SK-N-SH treated with all-trans-retinoic acid at 6 μM for 48 hours (cell line): ENCODE results near the gene ABCC6.

Experiments used
- ISL1 ChIP-seq: fragments of 250-450 bp; sonication (Bioruptor Pico); IDR thresholded peaks from 2 replicates; pipeline ENCODE4 v2.1.2; 2022; ENCODE audit warnings: mild to moderate bottlenecking, moderate library complexity
- OSR1 ChIP-seq: fragments of 250-450 bp; sonication (Bioruptor Pico); IDR thresholded peaks from 2 replicates; pipeline ENCODE4 v1.8.0; 2022; ENCODE audit warnings: moderate library complexity, mild to moderate bottlenecking, inconsistent platforms
- PATZ1 ChIP-seq: fragments of 250-450 bp; sonication (Bioruptor Pico); IDR thresholded peaks from 2 replicates; pipeline ENCODE4 v1.8.0; 2020; ENCODE audit warnings: mild to moderate bottlenecking, moderate library complexity, borderline replicate concordance
- PPARA ChIP-seq: fragments of 250-450 bp; sonication (Bioruptor Pico); IDR thresholded peaks from 2 replicates; pipeline ENCODE4 v1.5.0; 2020; ENCODE audit warnings: mild to moderate bottlenecking, borderline replicate concordance
- TCF4 ChIP-seq: fragments of 250-450 bp; sonication (Bioruptor Pico); IDR thresholded peaks from 2 replicates; pipeline ENCODE4 v1.8.0; 2021; ENCODE audit warnings: mild to moderate bottlenecking, moderate library complexity, borderline replicate concordance
- TOX ChIP-seq: fragments of 250-450 bp; sonication (Bioruptor Pico); IDR thresholded peaks from 2 replicates; pipeline ENCODE4 v1.8.0; 2021; ENCODE audit warnings: mild to moderate bottlenecking, moderate library complexity, borderline replicate concordance
- ZC3H10 ChIP-seq: fragments of 250-450 bp; sonication (Bioruptor Pico); IDR thresholded peaks from 2 replicates; pipeline ENCODE4 v1.5.1; 2021; ENCODE audit warnings: mild to moderate bottlenecking, moderate library complexity
- ZFP30 ChIP-seq: fragments of 450-650 bp; formaldehyde crosslinking; IDR thresholded peaks from 2 replicates; pipeline ENCODE4 v1.5.0; 2022; ENCODE audit warnings: mild to moderate bottlenecking, moderate library complexity
- ZNF565 ChIP-seq: fragments of 450-650 bp; formaldehyde crosslinking; conservative IDR thresholded peaks from 2 replicates; pipeline ENCODE4 v1.5.0; 2020; ENCODE audit warnings: low read depth, mild to moderate bottlenecking, moderate library complexity
- ZNF8 ChIP-seq: fragments of 450-650 bp; formaldehyde crosslinking; IDR thresholded peaks from 2 replicates; pipeline ENCODE4 v1.5.0; 2020; ENCODE audit warnings: mild to moderate bottlenecking, moderate library complexity

GRCh38 chr16:16150117-16150877, 73.0 kb downstream of the ABCC6 start:
- TF ChIP-seq PATZ1 (no peak), TOX (CRISPR knock-in tag) (no peak), ISL1 (no peak), OSR1 (CRISPR knock-in tag) (no peak), ZC3H10 (CRISPR knock-in tag) (no peak), PPARA (CRISPR knock-in tag) (no peak), ZNF565 (no peak), TCF4 (CRISPR knock-in tag) (no peak), ZFP30 (no peak), ZNF8 (no peak)
